HEK293 (cell line): ENCODE data around the gene PIP4K2B.

Experiments
- CTCF ChIA-PET: fragments of 350-600 bp; formaldehyde crosslinking; extraction: SDS; loops from one replicate; lab custom pipeline; 2021; ENCODE audit warnings: antibody characterized with exemption; lab: Yijun Ruan, JAX
- POLR2A ChIA-PET: fragments of 300-600 bp; formaldehyde crosslinking; extraction: SDS; loops from one replicate; lab custom pipeline; 2020; ENCODE audit warnings: antibody characterized with exemption, inconsistent platforms; lab: Yijun Ruan, JAX
- H3K27ac ChIP-seq: fragments of 200-500 bp; sonication (Bioruptor generic); 2 replicates; pipeline ENCODE4 v1.5.1; 2014; ENCODE audit warnings: low read depth, low read length, control low read depth, inconsistent platforms; ENCODE audit errors: extremely low read depth
- H3K36me3 ChIP-seq, 2 experiments: fragments of 200-500 bp in 1 of 2; sonication (Bioruptor generic) in 1 of 2; 1 replicate in 1 of 2; 2 replicates in 1 of 2; pipeline ENCODE4 v1.5.1; 2014 to 2017; ENCODE audit warnings: inconsistent platforms in 2 of 2, low read length in 2 of 2; ENCODE audit not compliant: control insufficient read depth in 2 of 2, insufficient read depth in 1 of 2
- H3K4me1 ChIP-seq: fragments of 200-500 bp; sonication (Bioruptor generic); 2 replicates; pipeline ENCODE4 v1.5.1; 2014; ENCODE audit warnings: mild to moderate bottlenecking, low read length, inconsistent platforms; ENCODE audit not compliant: control insufficient read depth, insufficient read depth
- H3K4me3 ChIP-seq: 2 replicates; pipeline ENCODE4 v1.5.1; 2011; ENCODE audit warnings: low read depth, mild to moderate bottlenecking, control low read depth, low read length, moderate library complexity
- H3K9me3 ChIP-seq: fragments of 200-500 bp; sonication (Bioruptor generic); 2 replicates; pipeline ENCODE4 v1.5.1; 2014; ENCODE audit warnings: low read depth, low read length, inconsistent platforms; ENCODE audit not compliant: control insufficient read depth, insufficient read depth
- GLIS2 ChIP-seq: fragments of 450-650 bp; formaldehyde crosslinking; IDR thresholded peaks from 2 replicates; pipeline ENCODE4 v1.5.1; 2016; ENCODE audit warnings: missing biosample characterization, missing genetic modification characterization
- KLF7 ChIP-seq: fragments of 450-650 bp; formaldehyde crosslinking; IDR thresholded peaks from 2 replicates; pipeline ENCODE4 v1.5.1; 2016; ENCODE audit warnings: missing biosample characterization, missing genetic modification characterization, borderline replicate concordance
- MEIS1 ChIP-seq: sonication (generic); formaldehyde crosslinking; IDR thresholded peaks from 2 replicates; pipeline ENCODE4 v1.8.1; 2022; ENCODE audit warnings: missing genetic modification reagents, mild to moderate bottlenecking, borderline replicate concordance
- MZF1 ChIP-seq: fragments of 450-650 bp; formaldehyde crosslinking; IDR thresholded peaks from 2 replicates; pipeline ENCODE4 v1.5.1; 2017; ENCODE audit warnings: missing biosample characterization, missing genetic modification characterization, borderline replicate concordance
- SETDB1 ChIP-seq: IDR thresholded peaks from one replicate; pipeline ENCODE4 v1.6.1; 2017; ENCODE audit warnings: mild to moderate bottlenecking, low read length, moderate library complexity, mixed read lengths; ENCODE audit not compliant: insufficient read length
- YY1 ChIP-seq: fragments of 450-650 bp; formaldehyde crosslinking; IDR thresholded peaks from 2 replicates; pipeline ENCODE4 v1.5.1; 2018; ENCODE audit warnings: missing biosample characterization, missing genetic modification characterization
- ZNF10 ChIP-seq: fragments of 450-650 bp; formaldehyde crosslinking; IDR thresholded peaks from 2 replicates; pipeline ENCODE4 v1.5.1; 2017; ENCODE audit warnings: missing biosample characterization, missing genetic modification characterization
- ZNF114 ChIP-seq: fragments of 450-650 bp; formaldehyde crosslinking; IDR thresholded peaks from 2 replicates; pipeline ENCODE4 v1.5.0; 2017; ENCODE audit warnings: missing biosample characterization, missing genetic modification characterization
- ZNF184 ChIP-seq: fragments of 450-650 bp; IDR thresholded peaks from 2 replicates; pipeline ENCODE4 v1.5.1; 2018; ENCODE audit warnings: missing biosample characterization, mild to moderate bottlenecking, missing genetic modification characterization
- ZNF292 ChIP-seq: fragments of 450-650 bp; formaldehyde crosslinking; IDR thresholded peaks from 2 replicates; pipeline ENCODE4 v1.5.1; 2016; ENCODE audit warnings: low read depth, missing biosample characterization, missing genetic modification characterization, borderline replicate concordance
- ZNF621 ChIP-seq: fragments of 450-650 bp; formaldehyde crosslinking; IDR thresholded peaks from 2 replicates; pipeline ENCODE4 v1.5.1; 2017; ENCODE audit warnings: missing biosample characterization, missing genetic modification characterization
- ZNF658 ChIP-seq: fragments of 450-650 bp; formaldehyde crosslinking; IDR thresholded peaks from 2 replicates; pipeline ENCODE4; 2016; ENCODE audit warnings: missing biosample characterization, missing genetic modification characterization
- TF ChIP-seq, protein P1 (sequence below): fragments of 450-650 bp; formaldehyde crosslinking; IDR thresholded peaks from 2 replicates; pipeline ENCODE4 v1.5.1; 2016; ENCODE audit warnings: missing biosample characterization, missing genetic modification characterization
- TF ChIP-seq, protein P2 (sequence below): sonication (generic); formaldehyde crosslinking; IDR thresholded peaks from 2 replicates; pipeline ENCODE4 v1.8.1; 2022; ENCODE audit warnings: mild to moderate bottlenecking, moderate library complexity, missing genetic modification reagents
- TF ChIP-seq, protein P3 (sequence below): fragments of 450-650 bp; IDR thresholded peaks from 2 replicates; pipeline ENCODE4 v1.5.1; 2018; ENCODE audit warnings: missing biosample characterization, missing genetic modification characterization

The PIP4K2B gene

DNA sequence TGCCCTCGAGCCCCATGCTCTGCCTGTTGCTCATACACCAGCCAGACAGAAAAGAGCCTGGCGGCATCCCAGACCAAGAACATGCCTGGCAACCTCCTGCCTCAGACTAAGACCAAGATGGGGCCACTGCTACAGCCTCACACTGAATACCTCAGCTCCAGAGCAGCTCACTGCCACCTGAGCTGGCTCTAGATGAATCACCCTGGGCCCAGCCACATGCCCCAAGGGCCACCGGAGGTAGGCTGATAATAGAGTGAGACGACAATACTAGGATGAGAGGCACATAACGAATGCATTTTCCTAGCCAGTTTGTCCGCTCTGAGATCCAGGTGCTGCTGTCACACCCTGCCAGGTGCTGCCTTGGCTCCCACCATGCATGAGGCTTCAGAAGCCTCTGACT is 13.0 kb downstream of the PIP4K2B start (continued):
- TF ChIP-seq KLF7 = no peak

DNA sequence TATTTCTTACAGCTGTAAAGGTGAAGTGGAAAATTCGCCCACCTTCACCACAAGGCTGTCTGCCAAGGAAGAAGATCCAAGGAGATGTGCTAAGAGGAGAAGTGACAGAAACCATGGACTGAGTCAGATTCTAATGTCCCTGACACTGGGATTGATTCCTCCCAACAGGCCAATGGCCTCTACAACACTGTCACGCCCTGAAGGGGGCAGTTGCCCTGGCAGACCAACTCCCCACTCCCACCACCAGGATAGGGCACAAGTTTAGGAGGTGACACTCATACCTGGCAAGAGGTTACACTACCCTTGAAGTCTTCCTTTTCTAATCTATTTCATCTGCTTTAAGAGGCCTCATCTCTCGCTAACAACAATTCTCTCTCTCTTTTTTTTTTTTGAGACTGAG is 16.1 kb downstream of the PIP4K2B start:
- POLR2A ChIA-PET = no interaction called here
- CTCF ChIA-PET = no interaction called here
- H3K4me1 ChIP-seq = no peaks in the 10 kb centered on the region
- H3K9me3 ChIP-seq = no peaks in the 10 kb centered on the region
- no peak overlapping the region for H3K27ac ChIP-seq
- H3K36me3 ChIP-seq = peaks cover 57 to 89% of the 10 kb centered on the region in 2 experiments
- TF ChIP-seq MZF1 (tag by site-specific recombination) = no peak
- TF ChIP-seq YY1 = no peak
- TF ChIP-seq ZNF10 (tag by site-specific recombination) = no peak
- TF ChIP-seq ZNF621 (tag by site-specific recombination) = no peak
- no peak for TF ChIP-seq ZNF114 (tag by site-specific recombination)
- H3K4me3 ChIP-seq = no peak overlapping the region

- no peak overlapping the region for H3K4me3 ChIP-seq
- H3K9me3 ChIP-seq = no peaks in the 10 kb centered on the region
- no peaks in the 10 kb centered on the region for H3K4me1 ChIP-seq
- ChIA-PET POLR2A (interaction anchor here (0.9 kb wide), 2 partner anchors 9 to 15 kb away, joined by 3 to 4 read pairs; no protein-coding TSS in a partner anchor), CTCF (interaction anchor here (0.7 to 1.3 kb wide), 2 partner anchors 199 to 385 kb away, joined by 3 to 4 read pairs; no protein-coding TSS in a partner anchor)
- peaks cover 58 to 95% of the 10 kb centered on the region in 2 experiments for H3K36me3 ChIP-seq
- no peak overlapping the region for H3K27ac ChIP-seq
- TF ChIP-seq MEIS1 (CRISPR knock-in tag) = no peak
- TF ChIP-seq GLIS2 (tag by site-specific recombination) = no peak
- TF ChIP-seq ZNF292 (tag by site-specific recombination) = no peak
- no peak for TF ChIP-seq ZNF184 (tag by site-specific recombination)
- no peak for TF ChIP-seq ZNF658 (tag by site-specific recombination)
- TF ChIP-seq, protein P1, sequence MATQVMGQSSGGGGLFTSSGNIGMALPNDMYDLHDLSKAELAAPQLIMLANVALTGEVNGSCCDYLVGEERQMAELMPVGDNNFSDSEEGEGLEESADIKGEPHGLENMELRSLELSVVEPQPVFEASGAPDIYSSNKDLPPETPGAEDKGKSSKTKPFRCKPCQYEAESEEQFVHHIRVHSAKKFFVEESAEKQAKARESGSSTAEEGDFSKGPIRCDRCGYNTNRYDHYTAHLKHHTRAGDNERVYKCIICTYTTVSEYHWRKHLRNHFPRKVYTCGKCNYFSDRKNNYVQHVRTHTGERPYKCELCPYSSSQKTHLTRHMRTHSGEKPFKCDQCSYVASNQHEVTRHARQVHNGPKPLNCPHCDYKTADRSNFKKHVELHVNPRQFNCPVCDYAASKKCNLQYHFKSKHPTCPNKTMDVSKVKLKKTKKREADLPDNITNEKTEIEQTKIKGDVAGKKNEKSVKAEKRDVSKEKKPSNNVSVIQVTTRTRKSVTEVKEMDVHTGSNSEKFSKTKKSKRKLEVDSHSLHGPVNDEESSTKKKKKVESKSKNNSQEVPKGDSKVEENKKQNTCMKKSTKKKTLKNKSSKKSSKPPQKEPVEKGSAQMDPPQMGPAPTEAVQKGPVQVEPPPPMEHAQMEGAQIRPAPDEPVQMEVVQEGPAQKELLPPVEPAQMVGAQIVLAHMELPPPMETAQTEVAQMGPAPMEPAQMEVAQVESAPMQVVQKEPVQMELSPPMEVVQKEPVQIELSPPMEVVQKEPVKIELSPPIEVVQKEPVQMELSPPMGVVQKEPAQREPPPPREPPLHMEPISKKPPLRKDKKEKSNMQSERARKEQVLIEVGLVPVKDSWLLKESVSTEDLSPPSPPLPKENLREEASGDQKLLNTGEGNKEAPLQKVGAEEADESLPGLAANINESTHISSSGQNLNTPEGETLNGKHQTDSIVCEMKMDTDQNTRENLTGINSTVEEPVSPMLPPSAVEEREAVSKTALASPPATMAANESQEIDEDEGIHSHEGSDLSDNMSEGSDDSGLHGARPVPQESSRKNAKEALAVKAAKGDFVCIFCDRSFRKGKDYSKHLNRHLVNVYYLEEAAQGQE (tag by site-specific recombination) = no peak
- TF ChIP-seq, protein P2, sequence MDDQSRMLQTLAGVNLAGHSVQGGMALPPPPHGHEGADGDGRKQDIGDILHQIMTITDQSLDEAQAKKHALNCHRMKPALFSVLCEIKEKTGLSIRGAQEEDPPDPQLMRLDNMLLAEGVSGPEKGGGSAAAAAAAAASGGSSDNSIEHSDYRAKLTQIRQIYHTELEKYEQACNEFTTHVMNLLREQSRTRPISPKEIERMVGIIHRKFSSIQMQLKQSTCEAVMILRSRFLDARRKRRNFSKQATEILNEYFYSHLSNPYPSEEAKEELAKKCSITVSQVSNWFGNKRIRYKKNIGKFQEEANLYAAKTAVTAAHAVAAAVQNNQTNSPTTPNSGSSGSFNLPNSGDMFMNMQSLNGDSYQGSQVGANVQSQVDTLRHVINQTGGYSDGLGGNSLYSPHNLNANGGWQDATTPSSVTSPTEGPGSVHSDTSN (CRISPR knock-in tag) = no peak
- TF ChIP-seq, protein P3, sequence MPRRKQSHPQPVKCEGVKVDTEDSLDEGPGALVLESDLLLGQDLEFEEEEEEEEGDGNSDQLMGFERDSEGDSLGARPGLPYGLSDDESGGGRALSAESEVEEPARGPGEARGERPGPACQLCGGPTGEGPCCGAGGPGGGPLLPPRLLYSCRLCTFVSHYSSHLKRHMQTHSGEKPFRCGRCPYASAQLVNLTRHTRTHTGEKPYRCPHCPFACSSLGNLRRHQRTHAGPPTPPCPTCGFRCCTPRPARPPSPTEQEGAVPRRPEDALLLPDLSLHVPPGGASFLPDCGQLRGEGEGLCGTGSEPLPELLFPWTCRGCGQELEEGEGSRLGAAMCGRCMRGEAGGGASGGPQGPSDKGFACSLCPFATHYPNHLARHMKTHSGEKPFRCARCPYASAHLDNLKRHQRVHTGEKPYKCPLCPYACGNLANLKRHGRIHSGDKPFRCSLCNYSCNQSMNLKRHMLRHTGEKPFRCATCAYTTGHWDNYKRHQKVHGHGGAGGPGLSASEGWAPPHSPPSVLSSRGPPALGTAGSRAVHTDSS (tag by site-specific recombination) = no peak
- TF ChIP-seq SETDB1 = no peak
These were observed 19.2 kb downstream of the PIP4K2B start for GRCh38 chr17:38779965-38780752.
